GM19452 (cell line): ENCODE data around the gene GNG10.
A peak's percentile ranks its signal among the peaks of the same experiment; 100 is the strongest.
"Not testable (repeated sequence)": the region's sequence is repeated elsewhere in the genome, so short reads cannot be mapped to it uniquely, and the experiment has no call there.

Source experiments
- ATAC-seq: cut with Tn5 transposase; IDR thresholded peaks from one replicate; pipeline ENCODE4 v1.9.1; 2021; ENCODE audit not compliant: unreplicated experiment

GNG10 gene

DNA sequence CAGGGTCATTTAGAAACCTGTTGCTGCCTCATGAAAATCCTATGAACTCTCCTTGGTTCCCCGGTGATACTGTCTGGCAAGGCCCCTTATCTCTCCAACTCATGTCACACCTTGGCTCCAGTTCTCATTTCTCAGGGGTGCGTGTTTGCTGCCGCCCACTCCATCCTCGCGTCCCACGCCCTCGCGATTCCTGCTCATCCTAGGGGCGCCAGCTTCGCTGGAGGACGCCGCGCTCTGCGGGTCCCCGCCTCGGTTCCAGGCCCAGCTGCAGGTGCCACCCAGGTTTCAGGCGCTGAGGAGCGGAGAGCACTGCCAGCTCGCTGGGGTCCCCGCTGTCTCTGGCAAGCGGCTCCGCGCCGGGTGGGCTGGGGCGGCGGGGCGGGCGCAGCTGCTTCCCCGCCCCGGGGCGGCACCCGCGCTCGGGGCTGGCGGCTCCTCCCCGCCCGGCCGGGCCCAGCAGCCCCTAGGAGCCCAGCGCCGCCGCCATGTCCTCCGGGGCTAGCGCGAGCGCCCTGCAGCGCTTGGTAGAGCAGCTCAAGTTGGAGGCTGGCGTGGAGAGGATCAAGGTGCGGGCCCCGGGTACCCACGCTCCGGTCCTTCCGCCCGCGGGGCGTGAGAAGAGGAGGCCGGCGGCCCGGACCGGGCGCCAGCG is at the start of gene GNG10:
Gene GNG10, plus strand, starts transcription at position 456 of the 652 bp plus-strand sequence. Its CDS starts 30 bp downstream, at position 486.
- peak; percentile 81 for ATAC-seq

- ATAC-seq, result no peak
Observed at GRCh38 chr9:111613436-111614040, 47.9 kb upstream of the GNG10 start.

DNA sequence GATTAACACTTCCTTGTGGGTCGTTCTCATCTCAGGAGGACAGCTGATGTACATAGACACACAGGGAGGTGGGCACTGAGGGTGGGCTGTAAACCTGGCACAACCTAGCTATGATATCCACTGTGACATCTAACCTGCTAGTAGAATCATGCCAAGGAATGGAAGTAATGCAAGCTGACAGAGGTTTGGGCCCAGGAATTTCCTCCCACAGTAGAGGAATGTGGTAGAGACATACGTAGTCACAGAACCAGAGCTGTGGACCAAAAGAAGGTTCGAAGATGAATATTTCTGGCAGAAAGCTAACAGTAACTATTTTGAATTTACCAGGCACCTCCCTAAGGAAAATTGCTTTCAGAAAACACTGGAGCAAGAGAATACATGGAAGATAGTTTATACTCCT is 45.5 kb upstream of the GNG10 start:
- ATAC-seq, result no peak

DNA sequence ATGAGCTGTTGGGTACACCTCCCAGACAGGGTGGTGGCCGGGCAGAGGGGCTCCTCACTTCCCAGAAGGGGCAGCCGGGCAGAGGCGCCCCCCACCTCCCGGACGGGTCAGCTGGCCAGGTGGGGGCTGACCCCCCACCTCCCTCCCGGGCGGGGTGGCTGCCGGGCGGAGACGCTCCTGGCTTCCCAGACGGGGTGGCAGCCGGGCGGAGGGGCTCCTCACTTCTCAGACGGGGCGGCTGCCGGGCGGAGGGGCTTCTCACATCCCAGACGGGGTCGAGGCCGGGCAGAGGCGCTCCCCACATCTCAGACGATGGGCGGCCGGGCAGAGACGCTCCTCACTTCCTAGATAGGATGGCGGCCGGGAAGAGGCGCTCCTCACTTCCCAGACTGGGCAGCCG is 44.1 kb upstream of the GNG10 start:
- ATAC-seq, result not testable (repeated sequence)

DNA sequence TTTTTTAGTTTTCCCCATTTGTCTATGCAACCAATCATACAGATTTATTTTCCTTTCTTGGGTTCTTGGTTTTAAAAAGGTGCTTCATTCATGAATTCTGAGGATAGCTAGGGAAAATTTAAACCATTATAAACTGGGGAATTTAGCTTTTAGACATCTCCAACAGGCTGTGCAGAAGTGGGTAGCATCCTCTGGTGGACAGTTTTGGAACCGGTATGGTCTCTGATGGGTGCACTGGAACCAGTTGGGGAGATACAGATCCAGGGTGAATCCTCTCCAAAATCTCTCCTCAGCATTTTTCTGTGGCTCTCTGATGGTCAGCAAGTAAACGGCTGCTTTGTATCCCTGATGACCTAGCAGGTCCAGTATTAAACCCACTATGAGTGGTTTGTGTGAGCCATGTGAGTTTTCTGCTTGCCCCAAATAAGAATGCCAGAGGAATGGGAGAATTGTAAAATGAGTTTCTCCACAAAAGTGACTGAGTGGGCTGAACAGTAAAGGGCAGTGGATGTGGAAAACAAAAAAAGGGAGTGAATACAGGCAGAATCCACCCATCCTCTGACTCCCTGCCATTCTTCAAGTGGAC is 39.4 kb upstream of the GNG10 start:
- no peak for ATAC-seq

DNA sequence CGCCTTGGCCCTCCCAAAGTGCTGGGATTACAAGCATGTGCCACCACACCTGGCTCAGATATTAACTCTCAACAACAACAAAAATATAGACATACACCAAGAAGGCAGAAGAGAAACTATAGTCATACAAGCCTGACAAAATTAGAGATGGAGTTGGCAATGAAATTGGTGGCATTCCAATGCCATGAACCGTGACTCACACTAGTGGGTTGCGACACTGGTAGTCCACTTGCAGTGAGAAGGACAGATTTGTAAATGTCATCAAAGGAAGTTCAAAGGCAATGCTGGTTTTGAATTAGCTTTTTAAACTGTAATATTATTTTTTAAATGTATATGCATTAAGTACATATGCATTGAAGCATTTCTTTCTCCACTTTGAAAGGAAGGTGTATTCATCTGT is 38.8 kb upstream of the GNG10 start:
- ATAC-seq, result no peak

- ATAC-seq, result no peak
Observed at GRCh38 chr9:111627260-111627963, 34.0 kb upstream of the GNG10 start.

- no peak for ATAC-seq
Observed at GRCh38 chr9:111628411-111628810, 33.0 kb upstream of the GNG10 start.

DNA sequence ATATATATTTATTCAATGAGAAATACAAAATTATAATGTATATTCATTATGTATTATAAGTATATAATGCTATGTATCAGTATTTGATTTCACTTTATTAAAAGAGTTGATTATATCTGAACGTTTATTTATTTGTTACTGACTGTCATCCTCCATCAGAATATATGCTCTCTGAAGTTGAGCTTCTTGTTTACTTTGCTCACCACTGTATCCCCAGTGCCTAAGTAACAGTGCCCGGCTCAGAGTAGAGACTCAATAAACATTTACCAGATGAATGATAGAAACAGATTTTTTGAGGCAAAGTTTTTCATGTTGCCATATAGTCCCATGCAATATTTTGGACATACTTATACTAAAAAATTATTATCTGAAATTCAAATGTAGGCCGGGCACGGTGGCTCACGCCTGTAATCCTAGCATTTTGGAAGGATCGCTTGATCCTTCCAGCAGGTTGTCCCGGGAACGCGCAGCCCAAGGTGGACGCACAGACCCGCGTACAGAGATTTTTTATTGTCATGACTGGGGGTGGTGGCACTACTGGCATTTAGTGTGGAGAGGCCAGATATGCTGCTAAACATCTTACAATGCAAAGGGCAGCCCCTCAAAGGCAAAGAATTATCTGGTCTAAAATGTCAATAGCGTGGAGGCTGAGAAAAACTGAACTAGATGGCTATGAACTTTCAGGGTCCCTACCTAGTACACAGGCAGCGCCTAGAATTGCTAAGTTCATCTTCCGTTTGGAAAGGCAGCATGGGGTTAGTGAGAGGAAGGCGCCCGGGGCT is 31.0 kb upstream of the GNG10 start:
- peak; percentile 10 for ATAC-seq

DNA sequence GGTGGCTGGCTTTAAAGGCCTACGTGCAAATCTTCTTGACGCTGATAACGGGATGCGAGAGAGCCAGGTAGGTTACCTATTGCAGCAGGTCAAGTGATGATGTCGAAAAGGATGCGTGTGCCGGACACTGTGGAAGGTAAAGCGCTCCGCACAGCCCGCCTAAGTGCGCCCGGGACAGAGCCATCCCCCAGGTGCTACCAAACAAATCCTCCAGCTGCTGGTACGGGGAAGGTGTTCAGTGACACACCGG is 30.5 kb upstream of the GNG10 start:
- ATAC-seq, result no peak

DNA sequence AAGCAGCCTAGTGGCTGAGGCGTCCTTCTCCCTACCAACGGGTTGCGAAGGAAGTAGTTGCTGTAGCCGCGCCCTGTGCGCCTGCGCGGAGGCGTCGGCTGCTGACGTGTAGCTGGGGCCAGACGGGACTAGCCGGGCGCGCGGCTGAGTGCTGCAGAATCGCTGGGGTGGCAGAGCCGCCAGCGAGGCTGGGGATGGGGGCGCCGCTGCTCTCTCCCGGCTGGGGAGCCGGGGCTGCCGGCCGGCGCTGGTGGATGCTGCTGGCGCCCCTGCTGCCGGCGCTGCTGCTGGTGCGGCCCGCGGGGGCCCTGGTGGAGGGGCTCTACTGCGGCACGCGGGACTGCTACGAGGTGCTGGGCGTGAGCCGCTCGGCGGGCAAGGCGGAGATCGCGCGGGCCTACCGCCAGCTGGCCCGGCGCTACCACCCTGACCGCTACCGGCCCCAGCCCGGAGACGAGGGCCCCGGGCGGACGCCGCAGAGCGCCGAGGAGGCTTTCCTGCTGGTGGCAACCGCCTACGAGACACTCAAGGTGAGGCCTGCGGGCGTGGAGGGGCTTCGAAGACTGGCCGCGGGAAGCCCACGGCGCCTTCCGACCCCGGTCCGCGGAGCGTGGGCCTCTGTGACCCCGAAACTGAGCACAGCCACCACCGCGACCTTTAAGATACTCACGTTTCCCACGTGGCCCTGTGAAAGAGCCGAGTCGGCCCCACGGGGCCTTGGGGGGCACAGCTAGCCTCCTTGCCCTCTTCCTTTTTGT is 30.0 kb upstream of the GNG10 start, which contains the start of gene DNAJC25:
Gene DNAJC25, plus strand, starts transcription at position 121 of the 758 bp plus-strand sequence. Its CDS starts 74 bp downstream, at position 195.
- ATAC-seq, result peak; percentile 98

- ATAC-seq, result no peak
Observed at GRCh38 chr9:111632060-111632459, 29.3 kb upstream of the GNG10 start.

DNA sequence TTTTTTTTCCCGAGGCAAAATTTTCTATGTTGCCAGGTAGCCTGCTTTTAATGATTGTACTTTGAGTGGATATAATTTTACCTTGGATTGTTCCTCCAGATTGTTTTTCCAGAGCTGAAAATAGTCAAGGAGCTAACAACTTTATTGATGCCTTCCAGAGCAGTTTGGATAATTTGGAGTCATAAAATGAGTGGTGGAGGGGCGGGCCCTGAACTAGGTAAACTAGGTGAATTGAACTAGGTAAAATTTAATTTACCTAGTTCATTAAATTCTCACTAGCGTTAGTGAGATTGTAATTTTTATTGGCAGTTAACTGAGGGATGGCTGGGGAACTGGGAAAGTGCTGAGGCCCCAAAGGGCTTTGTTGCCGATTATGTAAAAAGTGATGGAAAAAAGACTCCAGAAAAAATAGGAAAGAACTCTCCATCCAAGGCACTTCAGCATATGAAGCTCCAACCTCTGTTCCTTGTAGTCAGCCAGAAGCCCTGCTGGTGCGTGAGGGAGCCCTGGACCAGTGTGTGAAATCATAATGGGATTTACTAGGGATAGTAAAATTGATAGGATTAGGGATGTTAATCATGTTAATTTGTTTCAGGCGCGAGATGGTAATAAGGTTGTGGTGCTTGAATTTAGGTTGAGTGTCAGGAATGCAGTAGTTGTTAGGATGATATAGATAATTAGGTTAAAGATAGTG is 28.6 kb upstream of the GNG10 start:
- ATAC-seq, result no peak

DNA sequence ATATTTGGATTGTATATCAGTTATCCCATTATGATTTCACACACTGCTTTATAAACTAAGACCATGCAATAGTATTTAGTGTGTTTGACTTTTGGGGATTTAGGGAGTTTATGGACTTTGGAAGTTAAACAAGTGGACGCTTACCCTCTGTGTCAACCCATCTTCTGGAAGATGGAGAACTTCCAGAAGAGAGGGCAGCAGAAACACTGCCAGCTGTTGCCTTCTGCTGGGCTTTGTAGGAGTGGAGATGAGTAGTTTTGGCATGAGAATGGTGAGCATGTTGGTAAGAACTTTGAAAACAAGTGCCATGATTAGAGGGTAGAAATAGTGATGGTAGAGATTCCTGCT is 28.0 kb upstream of the GNG10 start:
- no peak for ATAC-seq

DNA sequence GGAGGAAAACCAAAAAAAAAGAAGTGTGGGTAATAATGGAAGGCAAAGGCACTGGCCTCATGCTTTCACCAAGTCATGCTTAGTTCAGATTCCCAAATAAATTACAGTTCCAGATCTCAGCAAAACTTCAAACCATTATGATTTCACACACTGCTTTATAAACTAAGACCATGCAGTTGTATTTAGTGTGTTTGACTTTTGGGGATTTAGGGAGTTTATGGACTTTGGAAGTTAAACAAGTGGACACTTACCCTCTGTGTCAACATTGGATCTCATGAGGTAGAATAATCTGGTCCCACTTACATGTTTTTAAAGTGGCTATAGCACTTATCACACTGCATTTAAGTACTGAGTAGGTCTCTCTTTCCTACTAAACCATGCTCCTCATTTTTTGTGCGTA is 26.5 kb upstream of the GNG10 start:
- ATAC-seq, result no peak

DNA sequence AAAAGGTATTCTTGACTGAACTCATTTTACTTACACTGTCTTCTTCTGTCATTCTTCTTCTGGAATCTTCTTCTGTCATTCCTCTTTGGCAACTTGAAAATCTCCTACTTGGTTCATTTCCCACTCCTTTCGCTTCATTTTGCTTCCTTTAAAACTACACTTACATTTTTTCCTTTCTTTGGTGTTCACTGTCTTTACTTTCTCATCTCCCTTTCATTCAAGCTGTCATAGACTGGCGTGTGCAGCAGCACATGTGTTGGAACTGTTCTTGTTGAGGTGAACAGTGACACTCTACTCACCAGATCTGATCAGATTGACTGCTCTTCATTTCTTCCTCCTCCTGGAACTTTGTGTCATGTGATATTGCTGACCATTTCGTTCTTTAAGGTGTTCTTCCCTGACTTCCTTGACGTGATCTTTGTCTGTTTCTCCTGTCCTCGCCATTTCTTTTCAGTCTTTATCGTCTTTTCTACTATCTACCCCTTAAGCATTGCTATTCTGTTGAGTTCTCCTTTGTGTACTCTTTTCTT is 23.9 kb upstream of the GNG10 start:
- ATAC-seq, result no peak

GRCh38 chr9:111644195-111644772 is 17.1 kb upstream of the GNG10 start:
- no peak for ATAC-seq

DNA sequence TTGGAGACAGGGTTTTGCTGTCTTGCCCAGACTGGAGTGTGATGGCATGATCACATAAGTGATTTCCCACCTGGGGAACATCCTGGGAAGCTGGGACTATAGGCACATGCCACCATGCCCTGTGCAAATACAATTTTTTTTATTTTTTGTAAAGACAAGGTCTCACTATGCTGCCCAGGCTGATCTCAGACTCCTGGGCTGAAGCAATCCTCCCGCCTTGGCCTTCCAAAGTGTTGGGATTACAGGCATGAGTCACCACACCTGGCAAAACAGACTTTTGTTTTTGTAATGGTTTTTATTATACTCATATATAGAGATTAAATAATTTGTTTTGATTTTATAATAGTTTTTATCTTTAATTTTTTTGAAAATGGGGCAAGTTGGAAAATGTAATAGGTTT is 15.6 kb upstream of the GNG10 start:
- no peak for ATAC-seq

- no peak for ATAC-seq
Observed at GRCh38 chr9:111646417-111646816, 15.0 kb upstream of the GNG10 start.

GRCh38 chr9:111648066-111648465 is 13.3 kb upstream of the GNG10 start:
- ATAC-seq, result no peak
